Measurements from ENCODE around the gene KLHL35. TPM values are rescaled to one million over a fixed set of nuclear protein-coding genes. Genes with fewer than 3 reads are reported as not detected.

KLHL35 gene
- total RNA-seq, 4 donors from 2014 or later = 2.5 TPM; not detected in 3

GRCh38 chr11:75463106-75463774, 30.2 kb upstream of the KLHL35 start:
- intact Hi-C loops (cut with DNase I; ENCODE audit: low total_unique reads) = no loop called here
- no peaks in the 10 kb centered on the region for H3K4me1 ChIP-seq
- H3K27ac ChIP-seq = no peak overlapping the region
- no peaks in the 10 kb centered on the region for H3K27me3 ChIP-seq
- DNase-seq = no peak
- H3K9me3 ChIP-seq = no peaks in the 10 kb centered on the region
- no peaks in the 10 kb centered on the region for H3K36me3 ChIP-seq
- H3K4me3 ChIP-seq = no peak overlapping the region
- TF ChIP-seq POLR2A (IDR thresholded peaks at IDR 0.05) (no peak), CTCF (IDR thresholded peaks at IDR 0.05) (no peak)

- Histone ChIP-seq H3K9me3 (no peaks in the 10 kb centered on the region), H3K27me3 (no peaks in the 10 kb centered on the region), H3K4me3 (no peak overlapping the region), H3K27ac (no peak overlapping the region), H3K36me3 (no peaks in the 10 kb centered on the region), H3K4me1 (no peaks in the 10 kb centered on the region)
- intact Hi-C loops (cut with DNase I; ENCODE audit: low total_unique reads) = no loop called here
- DNase-seq = no peak
- TF ChIP-seq POLR2A (IDR thresholded peaks at IDR 0.05) (no peak), CTCF (IDR thresholded peaks at IDR 0.05) (no peak)
Observed at GRCh38 chr11:75462117-75462653, 29.2 kb upstream of the KLHL35 start.

GRCh38 chr11:75461151-75461550, 28.1 kb upstream of the KLHL35 start:
- Histone ChIP-seq H3K36me3 (no peaks in the 10 kb centered on the region), H3K4me1 (no peaks in the 10 kb centered on the region), H3K9me3 (no peaks in the 10 kb centered on the region), H3K4me3 (no peak overlapping the region), H3K27ac (no peak overlapping the region), H3K27me3 (no peaks in the 10 kb centered on the region)
- TF ChIP-seq POLR2A (IDR thresholded peaks at IDR 0.05) = no peak
- TF ChIP-seq CTCF (IDR thresholded peaks at IDR 0.05) = no peak
- no peak for DNase-seq
- intact Hi-C loops (cut with DNase I; ENCODE audit: low total_unique reads) = no loop called here

- DNase-seq = no peak
- H3K9me3 ChIP-seq = no peaks in the 10 kb centered on the region
- intact Hi-C loops (cut with DNase I; ENCODE audit: low total_unique reads) = no loop called here
- H3K36me3 ChIP-seq = no peaks in the 10 kb centered on the region
- TF ChIP-seq POLR2A (IDR thresholded peaks at IDR 0.05) (no peak), CTCF (IDR thresholded peaks at IDR 0.05) (no peak)
- H3K27ac ChIP-seq = no peak overlapping the region
- no peak overlapping the region for H3K4me3 ChIP-seq
- no peaks in the 10 kb centered on the region for H3K27me3 ChIP-seq
- peaks cover 0 to 9% of the 10 kb centered on the region in 2 donors for H3K4me1 ChIP-seq
Observed at GRCh38 chr11:75456596-75457183, 23.7 kb upstream of the KLHL35 start.

GRCh38 chr11:75454987-75455386, 22.0 kb upstream of the KLHL35 start:
- H3K9me3 ChIP-seq = no peaks in the 10 kb centered on the region
- H3K4me3 ChIP-seq = no peak overlapping the region
- TF ChIP-seq CTCF (IDR thresholded peaks at IDR 0.05) = no peak
- TF ChIP-seq POLR2A (IDR thresholded peaks at IDR 0.05) = no peak
- intact Hi-C loops (cut with DNase I; ENCODE audit: low total_unique reads) = no loop called here
- peak overlapping the region; percentile 51 to 54 for H3K27ac ChIP-seq
- no peaks in the 10 kb centered on the region for H3K36me3 ChIP-seq
- no peaks in the 10 kb centered on the region for H3K27me3 ChIP-seq
- DNase-seq = no peak
- peaks cover 0 to 9% of the 10 kb centered on the region in 2 donors for H3K4me1 ChIP-seq

All from uterus (tissue), 4 donors.